Measurements from ENCODE around the gene SLU7.

Gene SLU7

GRCh38 chr5:160436017-160436416 lies 17.1 kb upstream of the SLU7 start:
- H3K36me3 ChIP-seq (ENCODE audit: insufficient read depth, low read length), result no peaks in the 10 kb centered on the region
- no peak overlapping the region for H3K4me3 ChIP-seq (ENCODE audit: low read length)
- peaks cover 4% of the 10 kb centered on the region; the same call in 1 of the 2 replicates for H3K4me1 ChIP-seq (ENCODE audit: insufficient read depth, low read length)
- no peak overlapping the region for H3K27ac ChIP-seq (ENCODE audit: low read depth, low read length)
- 94% methylated on average over 4 of the region's 4 CpGs for WGBS
- no peak overlapping the region for H3K9ac ChIP-seq (ENCODE audit: low read depth, low read length)
- H3K27me3 ChIP-seq (ENCODE audit: insufficient read depth, low read length), result no peaks in the 10 kb centered on the region
- H3K9me3 ChIP-seq (ENCODE audit: insufficient read depth, low read depth, low read length), result no peaks in the 10 kb centered on the region

DNA sequence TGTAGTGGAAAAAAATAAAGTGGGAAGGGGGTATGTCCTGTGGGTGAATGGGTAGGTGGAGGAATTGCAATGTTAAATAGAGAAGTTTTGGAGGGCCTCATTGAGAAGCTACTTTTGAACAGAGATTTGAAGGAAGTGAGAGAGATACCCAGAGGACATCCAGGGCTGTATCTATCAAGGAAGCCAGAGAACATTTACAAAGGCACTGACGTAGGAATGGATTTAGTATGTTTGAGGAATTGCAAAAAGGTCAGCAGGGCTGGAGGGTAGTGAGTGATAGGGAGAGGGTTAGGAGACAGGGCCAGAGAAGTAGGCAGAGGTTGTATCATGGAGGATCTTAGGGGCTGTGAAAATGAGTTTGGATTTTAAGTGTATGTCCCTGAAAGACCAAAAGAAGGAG lies 16.7 kb upstream of the SLU7 start:
- 88% methylated on average over 1 of the region's 1 CpG for WGBS
- Histone ChIP-seq H3K9ac (ENCODE audit: low read depth, low read length) (no peak overlapping the region), H3K27me3 (ENCODE audit: insufficient read depth, low read length) (no peaks in the 10 kb centered on the region), H3K9me3 (ENCODE audit: insufficient read depth, low read depth, low read length) (no peaks in the 10 kb centered on the region), H3K27ac (ENCODE audit: low read depth, low read length) (no peak overlapping the region), H3K36me3 (ENCODE audit: insufficient read depth, low read length) (no peaks in the 10 kb centered on the region), H3K4me1 (ENCODE audit: insufficient read depth, low read length) (peaks cover 4% of the 10 kb centered on the region; the same call in 1 of the 2 replicates), H3K4me3 (ENCODE audit: low read length) (no peak overlapping the region)

GRCh38 chr5:160434022-160434531 lies 15.2 kb upstream of the SLU7 start:
- Histone ChIP-seq H3K4me3 (ENCODE audit: low read length) (no peak overlapping the region), H3K27ac (ENCODE audit: low read depth, low read length) (no peak overlapping the region), H3K9ac (ENCODE audit: low read depth, low read length) (no peak overlapping the region), H3K4me1 (ENCODE audit: insufficient read depth, low read length) (peaks cover 4% of the 10 kb centered on the region; the same call in 1 of the 2 replicates), H3K9me3 (ENCODE audit: insufficient read depth, low read depth, low read length) (no peaks in the 10 kb centered on the region), H3K27me3 (ENCODE audit: insufficient read depth, low read length) (no peaks in the 10 kb centered on the region), H3K36me3 (ENCODE audit: insufficient read depth, low read length) (peaks cover 10% of the 10 kb centered on the region)
- WGBS, result 73% methylated on average over 9 of the region's 9 CpGs

- Histone ChIP-seq H3K4me3 (ENCODE audit: low read length) (no peak overlapping the region), H3K9me3 (ENCODE audit: insufficient read depth, low read depth, low read length) (no peaks in the 10 kb centered on the region), H3K4me1 (ENCODE audit: insufficient read depth, low read length) (peaks cover 4% of the 10 kb centered on the region; the same call in 1 of the 2 replicates), H3K36me3 (ENCODE audit: insufficient read depth, low read length) (peaks cover 23% of the 10 kb centered on the region), H3K27ac (ENCODE audit: low read depth, low read length) (no peak overlapping the region), H3K9ac (ENCODE audit: low read depth, low read length) (no peak overlapping the region), H3K27me3 (ENCODE audit: insufficient read depth, low read length) (no peaks in the 10 kb centered on the region)
- 90% methylated on average over 7 of the region's 7 CpGs for WGBS
Measured at GRCh38 chr5:160432787-160433186, 13.9 kb upstream of the SLU7 start.

GRCh38 chr5:160432196-160432595 lies 13.3 kb upstream of the SLU7 start:
- Histone ChIP-seq H3K4me1 (ENCODE audit: insufficient read depth, low read length) (peaks cover 4% of the 10 kb centered on the region; the same call in 1 of the 2 replicates), H3K4me3 (ENCODE audit: low read length) (no peak overlapping the region), H3K27ac (ENCODE audit: low read depth, low read length) (no peak overlapping the region), H3K27me3 (ENCODE audit: insufficient read depth, low read length) (no peaks in the 10 kb centered on the region), H3K9me3 (ENCODE audit: insufficient read depth, low read depth, low read length) (no peaks in the 10 kb centered on the region), H3K9ac (ENCODE audit: low read depth, low read length) (no peak overlapping the region), H3K36me3 (ENCODE audit: insufficient read depth, low read length) (peaks cover 28% of the 10 kb centered on the region)
- WGBS, result 92% methylated on average over 4 of the region's 4 CpGs

- Histone ChIP-seq H3K9ac (ENCODE audit: low read depth, low read length) (no peak overlapping the region), H3K27ac (ENCODE audit: low read depth, low read length) (no peak overlapping the region), H3K36me3 (ENCODE audit: insufficient read depth, low read length) (peaks cover 74% of the 10 kb centered on the region), H3K4me3 (ENCODE audit: low read length) (no peak overlapping the region), H3K27me3 (ENCODE audit: insufficient read depth, low read length) (no peaks in the 10 kb centered on the region), H3K9me3 (ENCODE audit: insufficient read depth, low read depth, low read length) (no peaks in the 10 kb centered on the region), H3K4me1 (ENCODE audit: insufficient read depth, low read length) (peaks cover 12% of the 10 kb centered on the region)
- WGBS, result 95% methylated on average over 4 of the region's 4 CpGs
Measured at GRCh38 chr5:160427607-160428006, 8.7 kb upstream of the SLU7 start.

- Histone ChIP-seq H3K9me3 (ENCODE audit: insufficient read depth, low read depth, low read length) (no peaks in the 10 kb centered on the region), H3K9ac (ENCODE audit: low read depth, low read length) (no peak overlapping the region), H3K27me3 (ENCODE audit: insufficient read depth, low read length) (no peaks in the 10 kb centered on the region), H3K36me3 (ENCODE audit: insufficient read depth, low read length) (peaks cover 58% of the 10 kb centered on the region), H3K4me1 (ENCODE audit: insufficient read depth, low read length) (peaks cover 33% of the 10 kb centered on the region), H3K27ac (ENCODE audit: low read depth, low read length) (no peak overlapping the region), H3K4me3 (ENCODE audit: low read length) (peak overlapping the region; percentile 97)
- 53% methylated on average over 2 of the region's 2 CpGs for WGBS
Measured at GRCh38 chr5:160423099-160423498, 4.2 kb upstream of the SLU7 start.

- H3K4me1 ChIP-seq (ENCODE audit: insufficient read depth, low read length), result peaks cover 34% of the 10 kb centered on the region
- H3K27ac ChIP-seq (ENCODE audit: low read depth, low read length), result peak within 1 kb of the TSS; percentile 24
- peak within 1 kb of the TSS; percentile 97 for H3K4me3 ChIP-seq (ENCODE audit: low read length)
- no peaks in the 10 kb centered on the region for H3K27me3 ChIP-seq (ENCODE audit: insufficient read depth, low read length)
- H3K9me3 ChIP-seq (ENCODE audit: insufficient read depth, low read depth, low read length), result no peaks in the 10 kb centered on the region
- WGBS, result under 1% methylated on average over 39 of the region's 39 CpGs
- peaks cover 45% of the 10 kb centered on the region for H3K36me3 ChIP-seq (ENCODE audit: insufficient read depth, low read length)
- H3K9ac ChIP-seq (ENCODE audit: low read depth, low read length), result peak within 1 kb of the TSS; percentile 73
Measured at GRCh38 chr5:160421625-160422258, 2.9 kb upstream of the SLU7 start, which contains the start of gene PTTG1. TSS of gene PTTG1 (plus strand) at chr5:160421855. CDS start at chr5:160422313, 458 bp downstream.

- Histone ChIP-seq H3K9ac (ENCODE audit: low read depth, low read length) (no peak overlapping the region), H3K4me1 (ENCODE audit: insufficient read depth, low read length) (peaks cover 34% of the 10 kb centered on the region), H3K27ac (ENCODE audit: low read depth, low read length) (no peak overlapping the region), H3K4me3 (ENCODE audit: low read length) (peak overlapping the region; percentile 79; the same call in 1 of the 2 replicates), H3K9me3 (ENCODE audit: insufficient read depth, low read depth, low read length) (no peaks in the 10 kb centered on the region), H3K36me3 (ENCODE audit: insufficient read depth, low read length) (peaks cover 30% of the 10 kb centered on the region), H3K27me3 (ENCODE audit: insufficient read depth, low read length) (no peaks in the 10 kb centered on the region)
Measured at GRCh38 chr5:160420331-160420610, 1.4 kb upstream of the SLU7 start.

DNA sequence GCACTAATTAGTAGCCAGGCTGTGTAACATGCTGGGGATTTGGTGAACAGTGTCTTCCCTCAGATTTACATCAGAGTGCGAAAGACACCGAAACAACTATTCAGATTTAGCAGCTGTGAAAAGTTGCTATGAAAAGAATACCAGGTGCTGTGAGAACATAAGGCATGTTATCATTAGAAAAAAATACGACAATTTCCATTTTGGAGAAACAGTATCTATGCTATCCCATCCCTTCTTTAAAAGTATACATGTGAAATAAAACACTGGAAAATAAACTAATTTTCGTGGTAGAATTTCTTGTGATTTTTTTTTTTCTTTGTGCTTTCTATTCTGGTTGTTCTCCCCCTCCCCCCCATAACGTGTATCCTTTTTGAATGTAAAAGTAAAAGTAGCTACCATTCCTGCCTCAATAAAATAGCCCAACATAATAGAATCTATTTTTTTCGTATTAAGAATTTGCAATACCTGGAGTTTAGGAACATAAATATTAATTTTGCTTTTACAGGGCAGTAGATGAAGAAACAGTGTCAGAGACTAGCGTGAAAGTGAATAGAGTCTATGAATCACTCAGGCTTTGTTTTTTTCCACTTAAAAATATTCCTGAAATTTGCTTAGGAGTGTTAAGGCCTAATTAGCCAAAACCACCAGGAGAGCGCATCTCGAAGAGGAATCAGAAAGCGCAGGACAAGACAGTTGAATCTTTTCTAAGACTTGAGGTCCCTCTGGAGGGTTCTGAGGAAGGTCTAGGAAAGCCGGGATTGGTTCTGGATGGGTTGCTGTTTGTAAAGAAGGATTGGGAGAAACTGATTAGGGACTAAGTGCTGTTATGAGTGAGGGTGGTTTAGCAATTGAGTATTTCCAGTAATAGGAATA lies 813 bp upstream of the SLU7 start:
- peaks cover 34% of the 10 kb centered on the region for H3K4me1 ChIP-seq (ENCODE audit: insufficient read depth, low read length)
- peaks cover 29% of the 10 kb centered on the region for H3K36me3 ChIP-seq (ENCODE audit: insufficient read depth, low read length)
- H3K27ac ChIP-seq (ENCODE audit: low read depth, low read length), result peak overlapping the region; percentile 70
- H3K9ac ChIP-seq (ENCODE audit: low read depth, low read length), result peak overlapping the region; percentile 90
- H3K9me3 ChIP-seq (ENCODE audit: insufficient read depth, low read depth, low read length), result no peaks in the 10 kb centered on the region
- no peaks in the 10 kb centered on the region for H3K27me3 ChIP-seq (ENCODE audit: insufficient read depth, low read length)
- H3K4me3 ChIP-seq (ENCODE audit: low read length), result peak overlapping the region; percentile 79
- 62% methylated on average over 7 of the region's 11 CpGs for WGBS
